BE2C (cell line): ENCODE results near the gene SLC25A30.

Experiments
- DNase-seq: peaks from one replicate; pipeline ENCODE4 v3.0.0-alpha.2; 2020
- H3K27me3 ChIP-seq: fragments of 250-450 bp; sonication (Bioruptor Pico); 2 replicates; pipeline ENCODE4 v1.5.1; 2020; ENCODE audit warnings: mild to moderate bottlenecking
- H3K36me3 ChIP-seq: fragments of 250-450 bp; sonication (Bioruptor Pico); 2 replicates; pipeline ENCODE4 v1.5.1; 2020; ENCODE audit warnings: mild to moderate bottlenecking
- H3K4me1 ChIP-seq: fragments of 250-450 bp; sonication (Bioruptor Pico); 2 replicates; pipeline ENCODE4 v1.5.1; 2020
- H3K4me3 ChIP-seq: 2 replicates; pipeline ENCODE4 v1.5.1; 2011; ENCODE audit warnings: low read depth, low read length
- H3K9me3 ChIP-seq: fragments of 250-450 bp; sonication (Bioruptor Pico); 2 replicates; pipeline ENCODE4 v1.5.1; 2020
- TF ChIP-seq, protein P1 (sequence below): IDR thresholded peaks from 2 replicates; pipeline ENCODE4 v1.5.1; 2012; ENCODE audit warnings: mild to moderate bottlenecking, low read depth, low read length

The SLC25A30 gene

DNA sequence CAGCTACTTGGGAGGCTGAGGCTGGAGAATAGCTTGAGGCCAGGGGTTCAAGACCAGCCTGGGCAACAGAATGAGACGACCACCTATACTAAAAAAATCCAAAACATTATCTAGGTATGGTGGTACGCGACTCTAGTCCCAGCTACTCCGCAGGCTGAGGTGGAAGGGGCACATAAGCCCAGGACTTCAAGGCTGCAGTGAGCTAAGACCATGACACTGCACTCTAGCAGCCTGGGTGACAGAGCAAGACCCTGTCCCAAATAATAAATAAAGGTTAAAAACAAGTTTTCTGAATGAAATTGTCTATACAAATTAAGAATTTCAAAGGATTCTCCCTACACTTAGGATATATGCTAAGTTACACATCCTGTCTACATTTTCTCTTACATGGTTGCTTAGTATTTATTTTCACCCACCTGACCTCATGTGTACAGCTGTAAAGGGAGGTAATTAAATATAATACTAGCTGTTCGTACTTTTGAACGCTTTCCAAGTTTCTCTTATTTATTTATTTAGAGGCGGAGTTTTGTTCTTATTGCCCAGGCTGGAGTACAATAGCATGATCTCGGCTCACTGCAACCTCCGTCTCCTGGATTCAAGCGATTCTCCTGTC, 1.6 kb downstream of the SLC25A30 start:
- Histone ChIP-seq H3K9me3 (no peaks in the 10 kb centered on the region), H3K4me3 (no peak overlapping the region), H3K4me1 (no peaks in the 10 kb centered on the region), H3K27me3 (no peaks in the 10 kb centered on the region), H3K36me3 (no peaks in the 10 kb centered on the region)
- no peak for DNase-seq
- TF ChIP-seq, protein P1, sequence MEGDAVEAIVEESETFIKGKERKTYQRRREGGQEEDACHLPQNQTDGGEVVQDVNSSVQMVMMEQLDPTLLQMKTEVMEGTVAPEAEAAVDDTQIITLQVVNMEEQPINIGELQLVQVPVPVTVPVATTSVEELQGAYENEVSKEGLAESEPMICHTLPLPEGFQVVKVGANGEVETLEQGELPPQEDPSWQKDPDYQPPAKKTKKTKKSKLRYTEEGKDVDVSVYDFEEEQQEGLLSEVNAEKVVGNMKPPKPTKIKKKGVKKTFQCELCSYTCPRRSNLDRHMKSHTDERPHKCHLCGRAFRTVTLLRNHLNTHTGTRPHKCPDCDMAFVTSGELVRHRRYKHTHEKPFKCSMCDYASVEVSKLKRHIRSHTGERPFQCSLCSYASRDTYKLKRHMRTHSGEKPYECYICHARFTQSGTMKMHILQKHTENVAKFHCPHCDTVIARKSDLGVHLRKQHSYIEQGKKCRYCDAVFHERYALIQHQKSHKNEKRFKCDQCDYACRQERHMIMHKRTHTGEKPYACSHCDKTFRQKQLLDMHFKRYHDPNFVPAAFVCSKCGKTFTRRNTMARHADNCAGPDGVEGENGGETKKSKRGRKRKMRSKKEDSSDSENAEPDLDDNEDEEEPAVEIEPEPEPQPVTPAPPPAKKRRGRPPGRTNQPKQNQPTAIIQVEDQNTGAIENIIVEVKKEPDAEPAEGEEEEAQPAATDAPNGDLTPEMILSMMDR, result no peak

DNA sequence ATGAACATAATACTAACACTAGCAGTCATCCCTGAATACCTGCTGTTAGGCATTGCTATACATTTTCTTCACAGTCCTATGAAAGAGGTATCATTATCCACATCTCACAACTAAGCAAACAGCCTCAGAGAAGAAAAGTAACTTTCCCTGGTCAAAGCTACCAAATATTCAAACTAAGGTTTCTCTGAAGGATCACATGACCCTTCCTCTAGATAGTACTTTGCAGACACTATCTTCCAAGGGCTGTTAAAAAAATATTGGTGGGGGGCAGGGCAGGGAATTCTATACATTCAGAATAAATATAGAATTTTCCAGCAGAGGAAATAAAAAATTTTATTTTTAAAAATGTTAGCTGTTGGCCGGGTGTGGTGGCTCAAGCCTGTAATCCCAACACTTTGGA, 3.1 kb downstream of the SLC25A30 start:
- no peaks in the 10 kb centered on the region for H3K27me3 ChIP-seq
- DNase-seq, result no peak
- no peaks in the 10 kb centered on the region for H3K4me1 ChIP-seq
- TF ChIP-seq, protein P1, result no peak
- no peaks in the 10 kb centered on the region for H3K9me3 ChIP-seq
- H3K36me3 ChIP-seq, result no peaks in the 10 kb centered on the region
- no peak overlapping the region for H3K4me3 ChIP-seq

DNA sequence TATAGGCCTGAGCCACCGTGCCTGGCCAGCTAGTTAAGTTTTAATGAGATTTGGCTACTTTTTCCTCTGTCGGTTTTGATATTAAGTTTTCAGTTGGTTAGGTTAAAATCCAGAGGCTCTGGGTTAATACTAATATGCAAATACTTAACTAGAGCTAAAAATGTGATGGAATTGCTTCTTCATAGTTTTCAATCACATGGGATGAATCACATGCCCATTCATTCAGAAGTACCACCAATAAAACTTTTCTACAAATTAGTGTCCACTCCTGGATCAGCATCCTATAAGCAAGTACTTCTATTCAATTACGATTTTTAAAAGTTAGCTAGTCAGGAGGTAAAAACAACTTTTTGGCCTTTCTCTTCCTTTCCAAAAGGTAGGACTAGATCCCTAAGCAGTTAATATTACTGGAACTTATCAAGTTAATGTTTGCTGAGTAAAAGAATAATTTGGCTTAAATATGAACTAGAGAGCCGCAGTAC, 4.3 kb downstream of the SLC25A30 start:
- TF ChIP-seq, protein P1, result no peak

DNA sequence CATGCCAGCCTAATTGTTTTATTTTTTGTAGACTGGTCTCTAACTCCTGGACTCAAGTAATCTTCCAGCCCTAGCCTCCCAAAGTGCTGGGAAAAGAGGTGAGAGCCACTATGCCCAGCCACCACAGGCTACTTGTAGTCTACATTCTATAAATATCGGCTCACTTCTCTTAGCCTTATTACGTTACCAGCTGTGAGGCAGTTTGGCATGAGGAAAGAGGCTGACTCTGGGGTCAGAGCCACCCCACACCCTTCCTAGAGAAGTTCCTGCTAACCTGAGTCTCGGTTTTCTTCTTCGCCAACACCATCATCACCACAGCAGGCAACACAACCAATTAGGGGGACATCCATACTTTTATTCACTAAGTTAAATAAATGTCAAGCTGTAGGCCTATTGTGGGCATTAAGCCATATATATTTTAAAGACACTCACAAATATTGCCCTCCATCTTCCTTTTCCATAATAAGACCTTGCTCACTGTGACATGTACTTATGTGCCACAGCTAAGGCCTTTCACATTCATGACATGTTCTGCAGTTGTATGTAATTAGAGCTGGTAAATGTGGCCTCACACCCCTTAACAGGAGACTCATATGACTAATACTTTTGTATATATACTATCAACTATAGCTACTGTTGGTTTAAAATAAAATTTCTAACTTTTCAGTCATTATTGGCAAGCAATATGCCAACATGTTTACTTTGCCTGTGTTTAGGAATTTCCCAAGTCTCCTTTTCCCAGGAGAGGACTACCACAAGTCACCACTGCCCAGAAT, 5.7 kb downstream of the SLC25A30 start:
- Histone ChIP-seq H3K27me3 (no peaks in the 10 kb centered on the region), H3K4me1 (no peaks in the 10 kb centered on the region), H3K36me3 (no peaks in the 10 kb centered on the region), H3K4me3 (no peak overlapping the region), H3K9me3 (no peaks in the 10 kb centered on the region)
- DNase-seq, result no peak
- TF ChIP-seq, protein P1, result no peak

More for the DNA sequence above, 4.3 kb downstream of the SLC25A30 start:
- no peaks in the 10 kb centered on the region for H3K27me3 ChIP-seq
- no peak for DNase-seq
- H3K4me3 ChIP-seq, result no peak overlapping the region
- no peaks in the 10 kb centered on the region for H3K36me3 ChIP-seq
- H3K9me3 ChIP-seq, result no peaks in the 10 kb centered on the region
- no peaks in the 10 kb centered on the region for H3K4me1 ChIP-seq

DNA sequence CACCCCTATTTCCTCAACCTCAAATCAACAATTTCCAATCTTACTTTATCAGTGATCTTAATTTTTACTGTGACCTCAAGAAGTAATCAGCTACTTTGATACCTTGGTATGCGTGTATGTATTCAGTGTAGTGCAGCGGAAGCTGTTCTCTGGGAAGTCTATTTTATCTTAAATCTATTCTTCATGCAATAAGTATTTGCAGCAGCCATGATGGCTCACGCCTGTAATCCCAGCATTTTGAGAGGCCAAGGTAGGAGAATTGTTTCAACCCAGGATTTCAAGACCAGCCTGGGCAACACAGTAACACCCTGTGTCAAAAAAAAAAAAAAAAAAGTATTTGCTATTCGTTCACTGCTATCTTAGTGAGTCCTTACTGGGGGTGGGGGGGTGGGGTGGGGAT, 6.5 kb downstream of the SLC25A30 start:
- DNase-seq, result no peak
- H3K27me3 ChIP-seq, result no peaks in the 10 kb centered on the region
- TF ChIP-seq, protein P1, result no peak
- H3K4me1 ChIP-seq, result no peaks in the 10 kb centered on the region
- H3K36me3 ChIP-seq, result no peaks in the 10 kb centered on the region
- H3K4me3 ChIP-seq, result no peak overlapping the region
- H3K9me3 ChIP-seq, result no peaks in the 10 kb centered on the region

DNA sequence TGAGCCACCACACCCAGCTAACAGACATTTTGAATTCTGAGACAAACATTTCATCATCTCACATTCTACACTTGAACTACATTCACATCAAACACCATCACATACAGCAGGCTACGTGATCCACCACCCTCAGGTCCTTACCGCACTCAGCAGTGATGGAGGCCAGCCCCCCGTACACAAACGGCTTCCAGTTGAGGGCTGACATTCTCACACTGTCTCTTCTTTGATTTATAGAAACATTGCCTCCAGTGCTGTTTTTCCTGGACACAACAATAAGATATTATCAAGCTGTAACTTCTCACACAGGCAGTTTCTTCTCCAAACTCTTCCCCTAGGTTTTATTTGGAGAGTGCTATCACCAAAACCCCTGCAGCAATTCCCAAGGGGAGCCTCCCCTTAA, 7.0 kb downstream of the SLC25A30 start:
- H3K36me3 ChIP-seq, result no peaks in the 10 kb centered on the region
- H3K9me3 ChIP-seq, result no peaks in the 10 kb centered on the region
- no peaks in the 10 kb centered on the region for H3K4me1 ChIP-seq
- no peaks in the 10 kb centered on the region for H3K27me3 ChIP-seq
- DNase-seq, result no peak
- TF ChIP-seq, protein P1, result no peak
- H3K4me3 ChIP-seq, result no peak overlapping the region
